ENCODE data around the gene ADGRL2.

Gene ADGRL2

GRCh38 chr1:82018319-82018718, 217.6 kb downstream of the ADGRL2 start:
- no peak for ATAC-seq (ENCODE audit: insufficient read depth, low read depth)

GRCh38 chr1:82019508-82019907, 218.8 kb downstream of the ADGRL2 start:
- no peak overlapping the region for H3K4me2 ChIP-seq (ENCODE audit: insufficient read depth, low read length)
- no peaks in the 10 kb centered on the region for H3K79me2 ChIP-seq (ENCODE audit: insufficient read depth, low read length)
- no peak for DNase-seq

More at GRCh38 chr1:82018319-82018718, 217.6 kb downstream of the ADGRL2 start:
- no peak overlapping the region for H3K27ac ChIP-seq (ENCODE audit: low read length)
- H3K9me3 ChIP-seq (ENCODE audit: insufficient read depth, low read length, severe bottlenecking): no peaks in the 10 kb centered on the region
- no peak overlapping the region for H2AFZ ChIP-seq (ENCODE audit: low read depth, low read length)
- H3K4me2 ChIP-seq (ENCODE audit: insufficient read depth, low read length): no peak overlapping the region
- no peaks in the 10 kb centered on the region for H3K79me2 ChIP-seq (ENCODE audit: insufficient read depth, low read length)
- H3K27me3 ChIP-seq (ENCODE audit: insufficient read depth, low read length, poor library complexity): no peaks in the 10 kb centered on the region
- H3K9ac ChIP-seq (ENCODE audit: low read depth, low read length): no peak overlapping the region
- H3K4me1 ChIP-seq (ENCODE audit: insufficient read depth, low read length): no peaks in the 10 kb centered on the region
- TF ChIP-seq CTCF (IDR thresholded peaks at IDR 0.05; ENCODE audit: borderline replicate concordance, extremely low read depth, low read length, poor library complexity, severe bottlenecking): no peak
- no peak for TF ChIP-seq EZH2 (IDR thresholded peaks at IDR 0.05; ENCODE audit: borderline replicate concordance, low read depth, low read length, severe bottlenecking)
- no peaks in the 10 kb centered on the region for H4K20me1 ChIP-seq (ENCODE audit: insufficient read depth, low read length)
- no peak overlapping the region for H3K4me3 ChIP-seq (ENCODE audit: low read depth in 1 of 2, low read length in 2 of 2)
- no peaks in the 10 kb centered on the region for H3K36me3 ChIP-seq (ENCODE audit: insufficient read depth, low read length)
- no peak for DNase-seq

GRCh38 chr1:82030830-82031229, 230.1 kb downstream of the ADGRL2 start:
- H3K4me2 ChIP-seq (ENCODE audit: insufficient read depth, low read length): no peak overlapping the region
- no peak for TF ChIP-seq CTCF (IDR thresholded peaks at IDR 0.05; ENCODE audit: borderline replicate concordance, extremely low read depth, low read length, poor library complexity, severe bottlenecking)
- no peak for TF ChIP-seq EZH2 (IDR thresholded peaks at IDR 0.05; ENCODE audit: borderline replicate concordance, low read depth, low read length, severe bottlenecking)
- no peak overlapping the region for H2AFZ ChIP-seq (ENCODE audit: low read depth, low read length)
- no peaks in the 10 kb centered on the region for H4K20me1 ChIP-seq (ENCODE audit: insufficient read depth, low read length)
- no peak overlapping the region for H3K4me3 ChIP-seq (ENCODE audit: low read depth in 1 of 2, low read length in 2 of 2)
- ATAC-seq (ENCODE audit: insufficient read depth, low read depth) (no peak), DNase-seq (no peak)
- H3K79me2 ChIP-seq (ENCODE audit: insufficient read depth, low read length): no peaks in the 10 kb centered on the region
- H3K9me3 ChIP-seq (ENCODE audit: insufficient read depth, low read length, severe bottlenecking): no peaks in the 10 kb centered on the region
- H3K27me3 ChIP-seq (ENCODE audit: insufficient read depth, low read length, poor library complexity): no peaks in the 10 kb centered on the region
- no peaks in the 10 kb centered on the region for H3K4me1 ChIP-seq (ENCODE audit: insufficient read depth, low read length)
- H3K36me3 ChIP-seq (ENCODE audit: insufficient read depth, low read length): no peaks in the 10 kb centered on the region
- no peak overlapping the region for H3K27ac ChIP-seq (ENCODE audit: low read length)
- no peak overlapping the region for H3K9ac ChIP-seq (ENCODE audit: low read depth, low read length)

More at GRCh38 chr1:82019508-82019907, 218.8 kb downstream of the ADGRL2 start:
- no peak overlapping the region for H3K9ac ChIP-seq (ENCODE audit: low read depth, low read length)
- H3K4me3 ChIP-seq (ENCODE audit: low read depth in 1 of 2, low read length in 2 of 2): no peak overlapping the region
- TF ChIP-seq CTCF (IDR thresholded peaks at IDR 0.05; ENCODE audit: borderline replicate concordance, extremely low read depth, low read length, poor library complexity, severe bottlenecking): no peak
- no peak for TF ChIP-seq EZH2 (IDR thresholded peaks at IDR 0.05; ENCODE audit: borderline replicate concordance, low read depth, low read length, severe bottlenecking)
- H4K20me1 ChIP-seq (ENCODE audit: insufficient read depth, low read length): no peaks in the 10 kb centered on the region
- H3K27ac ChIP-seq (ENCODE audit: low read length): no peak overlapping the region
- no peaks in the 10 kb centered on the region for H3K4me1 ChIP-seq (ENCODE audit: insufficient read depth, low read length)
- H3K36me3 ChIP-seq (ENCODE audit: insufficient read depth, low read length): no peaks in the 10 kb centered on the region
- no peak overlapping the region for H2AFZ ChIP-seq (ENCODE audit: low read depth, low read length)
- no peaks in the 10 kb centered on the region for H3K27me3 ChIP-seq (ENCODE audit: insufficient read depth, low read length, poor library complexity)
- H3K9me3 ChIP-seq (ENCODE audit: insufficient read depth, low read length, severe bottlenecking): no peaks in the 10 kb centered on the region
- ATAC-seq (ENCODE audit: insufficient read depth, low read depth): no peak

GRCh38 chr1:82032068-82032467, 231.3 kb downstream of the ADGRL2 start:
- H3K9ac ChIP-seq (ENCODE audit: low read depth, low read length): no peak overlapping the region
- DNase-seq: no peak
- H3K27ac ChIP-seq (ENCODE audit: low read length): no peak overlapping the region
- H3K36me3 ChIP-seq (ENCODE audit: insufficient read depth, low read length): no peaks in the 10 kb centered on the region
- H3K79me2 ChIP-seq (ENCODE audit: insufficient read depth, low read length): no peaks in the 10 kb centered on the region
- H2AFZ ChIP-seq (ENCODE audit: low read depth, low read length): no peak overlapping the region
- no peak overlapping the region for H3K4me2 ChIP-seq (ENCODE audit: insufficient read depth, low read length)
- no peaks in the 10 kb centered on the region for H3K9me3 ChIP-seq (ENCODE audit: insufficient read depth, low read length, severe bottlenecking)
- H3K4me1 ChIP-seq (ENCODE audit: insufficient read depth, low read length): no peaks in the 10 kb centered on the region
- no peak overlapping the region for H3K4me3 ChIP-seq (ENCODE audit: low read depth in 1 of 2, low read length in 2 of 2)
- H4K20me1 ChIP-seq (ENCODE audit: insufficient read depth, low read length): no peaks in the 10 kb centered on the region
- no peak for TF ChIP-seq CTCF (IDR thresholded peaks at IDR 0.05; ENCODE audit: borderline replicate concordance, extremely low read depth, low read length, poor library complexity, severe bottlenecking)
- TF ChIP-seq EZH2 (IDR thresholded peaks at IDR 0.05; ENCODE audit: borderline replicate concordance, low read depth, low read length, severe bottlenecking): no peak
- no peaks in the 10 kb centered on the region for H3K27me3 ChIP-seq (ENCODE audit: insufficient read depth, low read length, poor library complexity)
- ATAC-seq (ENCODE audit: insufficient read depth, low read depth): no peak

Measured in DND-41 (cell line).